ENCODE results near the gene NUCB1. TPM values are rescaled to one million over a fixed set of nuclear protein-coding genes. Genes with fewer than 3 reads are reported as not detected.

The NUCB1 gene
- total and polyA plus RNA-seq, 9 of the 15 experiments (the other 6 are each of a cell fraction or from before 2014, with no cell fraction given), result 3.1 to 153 (median 71.7) TPM

DNA sequence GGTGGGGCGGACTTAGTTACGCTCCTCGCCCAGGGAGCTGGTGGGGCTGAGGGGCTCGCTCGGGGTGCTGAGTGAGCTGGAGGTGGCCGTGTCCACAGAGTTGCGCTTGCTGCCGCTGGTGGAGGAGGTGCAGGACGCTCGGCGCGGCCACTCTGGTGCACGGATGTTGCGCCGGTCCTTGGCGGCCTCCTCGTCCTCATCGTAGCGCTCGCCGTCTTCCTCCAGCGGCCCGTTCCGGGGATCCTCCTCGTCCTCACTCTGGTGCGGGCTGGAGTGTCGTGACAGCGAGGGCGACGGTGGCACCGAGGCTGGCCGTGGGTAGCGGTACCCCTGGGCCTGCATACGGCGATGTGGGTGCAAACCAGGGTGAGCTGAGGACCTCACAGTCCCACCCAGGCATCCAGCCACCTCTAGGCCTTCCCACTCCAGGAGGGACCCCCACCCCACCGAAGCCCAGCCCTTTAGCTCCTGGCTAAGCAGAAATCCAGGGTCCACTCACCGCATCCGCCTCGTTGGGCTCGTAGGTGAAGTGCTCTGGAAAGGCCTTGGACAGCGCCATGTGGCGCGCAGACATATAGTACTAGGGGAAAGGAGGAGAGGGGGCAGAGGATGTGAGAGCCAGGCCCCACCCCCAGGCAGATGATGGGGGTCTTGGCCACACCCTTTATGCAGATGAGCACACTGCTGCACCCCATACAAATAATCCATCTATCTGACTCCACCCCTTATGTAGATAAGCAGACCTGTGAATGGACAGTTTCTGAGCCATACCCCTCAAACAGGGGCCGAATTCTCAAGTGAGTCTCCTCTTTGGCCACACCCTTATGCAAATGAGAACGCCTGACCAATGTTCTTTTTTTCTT, 69.4 kb downstream of the NUCB1 start (continued):
- TF ChIP-seq PRDM10 (IDR thresholded peaks at IDR 0.05; ENCODE audit: partially characterized antibody), result peak; percentile 24
- peak; percentile 95 for TF ChIP-seq RBM22 (IDR thresholded peaks at IDR 0.05; ENCODE audit: low read depth, low read length, poor library complexity, severe bottlenecking)
- TF ChIP-seq ZNF57 (CRISPR knock-in tag; IDR thresholded peaks at IDR 0.05), result no peak
- TF ChIP-seq MCM5 (IDR thresholded peaks at IDR 0.05; ENCODE audit: low read depth), result no peak
- TF ChIP-seq, protein P1, sequence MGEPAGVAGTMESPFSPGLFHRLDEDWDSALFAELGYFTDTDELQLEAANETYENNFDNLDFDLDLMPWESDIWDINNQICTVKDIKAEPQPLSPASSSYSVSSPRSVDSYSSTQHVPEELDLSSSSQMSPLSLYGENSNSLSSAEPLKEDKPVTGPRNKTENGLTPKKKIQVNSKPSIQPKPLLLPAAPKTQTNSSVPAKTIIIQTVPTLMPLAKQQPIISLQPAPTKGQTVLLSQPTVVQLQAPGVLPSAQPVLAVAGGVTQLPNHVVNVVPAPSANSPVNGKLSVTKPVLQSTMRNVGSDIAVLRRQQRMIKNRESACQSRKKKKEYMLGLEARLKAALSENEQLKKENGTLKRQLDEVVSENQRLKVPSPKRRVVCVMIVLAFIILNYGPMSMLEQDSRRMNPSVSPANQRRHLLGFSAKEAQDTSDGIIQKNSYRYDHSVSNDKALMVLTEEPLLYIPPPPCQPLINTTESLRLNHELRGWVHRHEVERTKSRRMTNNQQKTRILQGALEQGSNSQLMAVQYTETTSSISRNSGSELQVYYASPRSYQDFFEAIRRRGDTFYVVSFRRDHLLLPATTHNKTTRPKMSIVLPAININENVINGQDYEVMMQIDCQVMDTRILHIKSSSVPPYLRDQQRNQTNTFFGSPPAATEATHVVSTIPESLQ (CRISPR knock-in tag; IDR thresholded peaks at IDR 0.05), result no peak
- 0 out of 2 replicates have a peak, but pooled peaks have one; percentile 35 for TF ChIP-seq SP1 (CRISPR knock-in tag; IDR thresholded peaks at IDR 0.05)
- peak; percentile 34; the same call in 1 of the 2 replicates for TF ChIP-seq ZC3H4 (CRISPR knock-in tag; IDR thresholded peaks at IDR 0.05; ENCODE audit: borderline replicate concordance)
- no peak for TF ChIP-seq SAFB (IDR thresholded peaks at IDR 0.05; ENCODE audit: borderline replicate concordance, low read depth, low read length)
- TF ChIP-seq PHF20 (IDR thresholded peaks at IDR 0.05; ENCODE audit: partially characterized antibody), result no peak
